Measurements from ENCODE around the gene KLHL18.
"Not testable (repeated sequence)": the region's sequence is repeated elsewhere in the genome, so short reads cannot be mapped to it uniquely, and the experiment has no call there.

The KLHL18 gene

GRCh38 chr3:47344971-47345370, 62.2 kb downstream of the KLHL18 start:
- H3K9ac ChIP-seq (ENCODE audit: low read depth, low read length), result no peak overlapping the region
- peaks cover 27% of the 10 kb centered on the region for H3K36me3 ChIP-seq (ENCODE audit: insufficient read depth, low read length)
- H3K27me3 ChIP-seq (ENCODE audit: control insufficient read depth, insufficient read depth, low read length), result no peaks in the 10 kb centered on the region
- H3K9me3 ChIP-seq (replicated peaks; ENCODE audit: low read length), result no peaks in the 10 kb centered on the region
- no peak overlapping the region for H3K4me2 ChIP-seq (ENCODE audit: low read length)
- H3K4me3 ChIP-seq (ENCODE audit: low read length), result no peak overlapping the region
- H3K4me1 ChIP-seq (ENCODE audit: control insufficient read depth, insufficient read depth, low read length), result no peaks in the 10 kb centered on the region

DNA sequence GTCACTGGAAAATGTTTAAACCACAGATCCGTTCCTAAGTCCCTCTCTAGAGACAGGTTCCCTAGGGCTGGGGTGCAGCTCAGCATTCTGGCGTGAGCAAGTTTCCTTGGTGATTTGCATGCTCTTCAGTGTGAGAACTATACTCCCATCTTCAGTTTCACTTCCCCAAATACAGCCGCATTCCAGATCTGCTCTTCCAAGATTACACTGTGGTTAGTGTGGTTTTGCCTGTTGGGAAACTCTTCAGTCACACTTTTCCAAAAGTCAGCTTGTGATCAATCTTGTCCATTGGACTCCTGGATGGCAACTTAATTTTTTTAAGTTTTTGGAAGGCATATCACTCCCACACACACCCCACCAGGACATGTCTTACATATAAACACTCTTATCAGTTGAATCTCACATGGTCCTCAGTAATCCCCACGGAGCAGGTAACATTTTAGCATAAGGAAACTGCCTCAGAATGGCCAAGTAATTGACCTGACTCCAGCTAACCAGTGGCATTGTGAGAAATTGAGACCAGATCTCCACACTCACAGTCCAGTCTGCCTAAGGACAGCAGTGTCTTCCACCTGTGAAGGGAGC, 64.6 kb downstream of the KLHL18 start:
- no peak overlapping the region for H3K4me3 ChIP-seq (ENCODE audit: low read length)
- peaks cover 24% of the 10 kb centered on the region for H3K36me3 ChIP-seq (ENCODE audit: insufficient read depth, low read length)
- H3K4me1 ChIP-seq (ENCODE audit: control insufficient read depth, insufficient read depth, low read length), result no peaks in the 10 kb centered on the region
- H3K4me2 ChIP-seq (ENCODE audit: low read length), result no peak overlapping the region
- H3K9me3 ChIP-seq (replicated peaks; ENCODE audit: low read length), result no peaks in the 10 kb centered on the region
- H3K27me3 ChIP-seq (ENCODE audit: control insufficient read depth, insufficient read depth, low read length), result no peaks in the 10 kb centered on the region
- H3K9ac ChIP-seq (ENCODE audit: low read depth, low read length), result no peak overlapping the region

- Histone ChIP-seq H3K9ac (ENCODE audit: low read depth, low read length) (no peak overlapping the region), H3K4me2 (ENCODE audit: low read length) (no peak overlapping the region), H3K4me1 (ENCODE audit: control insufficient read depth, insufficient read depth, low read length) (no peaks in the 10 kb centered on the region), H3K27me3 (ENCODE audit: control insufficient read depth, insufficient read depth, low read length) (no peaks in the 10 kb centered on the region), H3K4me3 (ENCODE audit: low read length) (no peak overlapping the region), H3K36me3 (ENCODE audit: insufficient read depth, low read length) (peaks cover 15% of the 10 kb centered on the region), H3K9me3 (replicated peaks; ENCODE audit: low read length) (no peaks in the 10 kb centered on the region)
Measured at GRCh38 chr3:47348411-47349154, 65.8 kb downstream of the KLHL18 start.

- Histone ChIP-seq H3K27me3 (ENCODE audit: control insufficient read depth, insufficient read depth, low read length) (no peaks in the 10 kb centered on the region), H3K9me3 (replicated peaks; ENCODE audit: low read length) (peaks cover 5% of the 10 kb centered on the region), H3K4me3 (ENCODE audit: low read length) (no peak overlapping the region), H3K36me3 (ENCODE audit: insufficient read depth, low read length) (no peaks in the 10 kb centered on the region), H3K4me1 (ENCODE audit: control insufficient read depth, insufficient read depth, low read length) (no peaks in the 10 kb centered on the region), H3K4me2 (ENCODE audit: low read length) (no peak overlapping the region), H3K9ac (ENCODE audit: low read depth, low read length) (no peak overlapping the region)
Measured at GRCh38 chr3:47355010-47355409, 72.3 kb downstream of the KLHL18 start.

- H3K36me3 ChIP-seq (ENCODE audit: insufficient read depth, low read length), result no peaks in the 10 kb centered on the region
- no peaks in the 10 kb centered on the region for H3K27me3 ChIP-seq (ENCODE audit: control insufficient read depth, insufficient read depth, low read length)
- no peak overlapping the region for H3K4me2 ChIP-seq (ENCODE audit: low read length)
- H3K9me3 ChIP-seq (replicated peaks; ENCODE audit: low read length), result peaks cover 5% of the 10 kb centered on the region
- no peak overlapping the region for H3K4me3 ChIP-seq (ENCODE audit: low read length)
- H3K9ac ChIP-seq (ENCODE audit: low read depth, low read length), result no peak overlapping the region
- no peaks in the 10 kb centered on the region for H3K4me1 ChIP-seq (ENCODE audit: control insufficient read depth, insufficient read depth, low read length)
Measured at GRCh38 chr3:47356201-47356600, 73.5 kb downstream of the KLHL18 start.

GRCh38 chr3:47359323-47359722, 76.6 kb downstream of the KLHL18 start:
- Histone ChIP-seq H3K4me3 (ENCODE audit: low read length) (no peak overlapping the region), H3K9ac (ENCODE audit: low read depth, low read length) (no peak overlapping the region), H3K4me2 (ENCODE audit: low read length) (no peak overlapping the region), H3K36me3 (ENCODE audit: insufficient read depth, low read length) (no peaks in the 10 kb centered on the region), H3K9me3 (replicated peaks; ENCODE audit: low read length) (peaks cover 5% of the 10 kb centered on the region), H3K4me1 (ENCODE audit: control insufficient read depth, insufficient read depth, low read length) (no peaks in the 10 kb centered on the region), H3K27me3 (ENCODE audit: control insufficient read depth, insufficient read depth, low read length) (no peaks in the 10 kb centered on the region)

- H3K36me3 ChIP-seq (ENCODE audit: insufficient read depth, low read length); H3K4me1 ChIP-seq (ENCODE audit: control insufficient read depth, insufficient read depth, low read length); H3K4me3 ChIP-seq (ENCODE audit: low read length); H3K4me2 ChIP-seq (ENCODE audit: low read length); H3K27me3 ChIP-seq (ENCODE audit: control insufficient read depth, insufficient read depth, low read length); H3K9me3 ChIP-seq (replicated peaks; ENCODE audit: low read length); H3K9ac ChIP-seq (ENCODE audit: low read depth, low read length): not testable (repeated sequence)
Measured at GRCh38 chr3:47360110-47360517, 77.4 kb downstream of the KLHL18 start.

- Histone ChIP-seq H3K4me3 (ENCODE audit: low read length) (no peak overlapping the region), H3K9ac (ENCODE audit: low read depth, low read length) (no peak overlapping the region)
Measured at GRCh38 chr3:47362701-47363100, 80.0 kb downstream of the KLHL18 start.

DNA sequence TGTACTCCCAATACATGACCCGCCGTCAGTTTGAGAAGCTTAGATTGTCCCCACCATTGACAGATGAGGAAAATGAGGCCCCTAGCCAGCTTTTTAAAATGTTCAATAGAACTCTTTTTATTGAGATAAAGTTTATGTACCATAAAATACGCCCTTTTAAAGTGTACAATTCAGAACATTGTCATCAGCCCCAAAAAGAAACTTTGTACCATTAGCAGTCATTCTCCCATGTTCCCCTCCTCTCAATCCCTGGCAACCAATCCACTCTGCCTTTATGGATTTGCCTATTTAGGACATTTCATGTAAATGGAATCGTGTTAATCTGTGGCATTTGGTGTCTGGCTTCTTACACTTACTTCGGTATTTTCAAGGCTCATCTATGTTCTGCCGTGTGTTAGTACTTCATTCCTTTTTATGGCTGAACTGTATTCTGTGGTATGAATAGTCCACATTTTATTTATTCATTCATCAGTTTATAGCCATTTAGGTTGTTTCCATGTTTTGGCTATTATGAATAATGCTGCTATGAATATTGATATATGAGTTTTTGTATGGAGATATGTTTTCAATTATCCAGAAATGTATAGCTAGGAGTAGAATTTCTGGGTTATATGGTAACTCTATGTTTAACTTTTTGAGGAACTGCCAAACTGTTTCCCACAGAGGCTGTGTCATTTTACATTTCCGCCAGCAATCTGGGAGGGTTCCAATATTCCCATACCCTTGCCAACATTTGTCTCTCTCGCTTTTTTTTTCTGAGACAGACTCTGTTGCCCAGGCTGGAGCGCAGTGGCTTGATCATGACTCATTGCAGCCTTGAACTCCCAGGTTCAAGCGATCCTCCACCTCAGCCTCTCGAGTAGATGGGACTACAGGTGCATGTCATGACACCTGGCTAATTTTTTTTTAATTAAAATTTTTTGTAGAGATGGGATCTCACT, 82.7 kb downstream of the KLHL18 start:
- Histone ChIP-seq H3K27me3 (ENCODE audit: control insufficient read depth, insufficient read depth, low read length) (no peaks in the 10 kb centered on the region), H3K36me3 (ENCODE audit: insufficient read depth, low read length) (no peaks in the 10 kb centered on the region), H3K9ac (ENCODE audit: low read depth, low read length) (no peak overlapping the region), H3K4me1 (ENCODE audit: control insufficient read depth, insufficient read depth, low read length) (peaks cover 5% of the 10 kb centered on the region), H3K9me3 (replicated peaks; ENCODE audit: low read length) (no peaks in the 10 kb centered on the region), H3K4me2 (ENCODE audit: low read length) (no peak overlapping the region), H3K4me3 (ENCODE audit: low read length) (no peak overlapping the region)

More at GRCh38 chr3:47362701-47363100, 80.0 kb downstream of the KLHL18 start:
- Histone ChIP-seq H3K4me2 (ENCODE audit: low read length) (no peak overlapping the region), H3K27me3 (ENCODE audit: control insufficient read depth, insufficient read depth, low read length) (no peaks in the 10 kb centered on the region), H3K9me3 (replicated peaks; ENCODE audit: low read length) (peaks cover 5% of the 10 kb centered on the region), H3K4me1 (ENCODE audit: control insufficient read depth, insufficient read depth, low read length) (peaks cover 5% of the 10 kb centered on the region), H3K36me3 (ENCODE audit: insufficient read depth, low read length) (no peaks in the 10 kb centered on the region)

DNA sequence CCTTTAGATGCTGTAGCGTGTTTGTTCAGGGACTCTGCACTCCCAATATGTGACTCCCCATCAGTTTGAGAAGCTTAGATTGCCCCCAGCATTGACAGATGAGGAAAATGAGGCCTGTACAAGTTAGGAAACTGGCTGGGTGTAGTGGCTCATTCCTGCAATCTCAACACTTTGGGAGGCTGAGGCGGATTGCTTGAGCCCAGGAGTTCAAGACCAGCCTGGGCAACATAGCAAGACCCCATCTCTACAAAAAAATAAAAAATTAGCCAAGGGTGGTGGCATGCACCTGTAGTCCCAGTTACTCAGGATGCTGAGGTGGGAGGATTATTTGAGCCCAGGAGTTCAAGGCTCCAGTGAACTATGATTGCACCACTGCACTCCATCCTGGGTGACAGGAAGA, 84.1 kb downstream of the KLHL18 start:
- H3K27me3 ChIP-seq (ENCODE audit: control insufficient read depth, insufficient read depth, low read length), result no peaks in the 10 kb centered on the region
- H3K9me3 ChIP-seq (replicated peaks; ENCODE audit: low read length), result no peaks in the 10 kb centered on the region
- no peak overlapping the region for H3K4me2 ChIP-seq (ENCODE audit: low read length)
- H3K9ac ChIP-seq (ENCODE audit: low read depth, low read length), result no peak overlapping the region
- H3K4me1 ChIP-seq (ENCODE audit: control insufficient read depth, insufficient read depth, low read length), result peaks cover 5% of the 10 kb centered on the region
- no peaks in the 10 kb centered on the region for H3K36me3 ChIP-seq (ENCODE audit: insufficient read depth, low read length)
- no peak overlapping the region for H3K4me3 ChIP-seq (ENCODE audit: low read length)

DNA sequence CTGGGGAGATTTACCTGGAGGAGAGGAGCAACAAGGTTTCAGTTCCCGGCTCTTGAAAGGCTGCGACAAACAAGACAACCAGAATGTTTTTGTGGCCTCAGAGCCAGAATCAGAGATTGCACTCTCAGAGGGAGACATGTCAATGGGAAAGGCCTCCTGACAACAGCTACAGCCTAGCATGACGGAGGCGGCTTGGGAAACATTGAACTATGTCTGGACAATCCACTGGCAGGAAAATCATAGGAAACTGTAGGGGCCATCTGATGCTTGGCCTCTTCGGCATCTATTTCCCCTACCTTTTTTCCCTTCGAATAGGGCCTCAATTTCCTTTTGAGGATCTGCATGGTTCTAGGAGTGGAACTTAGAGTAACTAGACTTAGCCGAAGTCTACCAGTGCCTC, 84.9 kb downstream of the KLHL18 start:
- peaks cover 5% of the 10 kb centered on the region for H3K4me1 ChIP-seq (ENCODE audit: control insufficient read depth, insufficient read depth, low read length)
- H3K9me3 ChIP-seq (replicated peaks; ENCODE audit: low read length), result no peaks in the 10 kb centered on the region

More for the DNA sequence above, 84.9 kb downstream of the KLHL18 start:
- no peak overlapping the region for H3K9ac ChIP-seq (ENCODE audit: low read depth, low read length)
- H3K4me2 ChIP-seq (ENCODE audit: low read length), result no peak overlapping the region
- no peak overlapping the region for H3K4me3 ChIP-seq (ENCODE audit: low read length)
- no peaks in the 10 kb centered on the region for H3K36me3 ChIP-seq (ENCODE audit: insufficient read depth, low read length)
- H3K27me3 ChIP-seq (ENCODE audit: control insufficient read depth, insufficient read depth, low read length), result no peaks in the 10 kb centered on the region

All from skeletal muscle satellite cell (primary cell).